Daoy (cell line): Measurements from ENCODE around the gene MYB. TPM values are rescaled to one million over a fixed set of nuclear protein-coding genes. Genes with fewer than 3 reads are reported as not detected.
"Not testable (repeated sequence)": the region's sequence is repeated elsewhere in the genome, so short reads cannot be mapped to it uniquely, and the experiment has no call there.

Source experiments
- DNase-seq: peaks from one replicate; pipeline ENCODE4 v3.0.0-alpha.2; 2015; ENCODE audit warnings: low read depth
- total RNA-seq: library from RNA; depleted of rRNA; stranded (reverse); fragments of >200 nt; shearing (Covaris generic); gene quantifications from 2 replicates; pipeline ENCODE4 v1.2.3, GENCODE V29; 2014

The MYB gene
- total RNA-seq, 1 experiment from 2014 or later = 2.7 TPM

DNA sequence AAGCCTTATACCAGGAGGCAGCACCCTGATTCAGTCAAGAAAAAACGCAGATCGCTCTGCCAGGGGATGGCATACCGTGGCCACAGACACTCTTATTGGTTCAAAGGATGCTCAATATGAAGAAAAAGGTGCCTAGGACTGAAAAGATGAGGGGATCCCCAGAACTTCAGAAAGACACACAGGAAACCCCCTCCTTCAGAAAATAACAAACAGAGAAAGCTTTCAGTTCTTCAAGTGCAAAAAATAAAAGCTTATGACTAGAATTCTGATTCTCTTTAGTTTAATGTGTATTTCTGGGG, 17.7 kb upstream of the MYB start:
- no peak for DNase-seq

DNA sequence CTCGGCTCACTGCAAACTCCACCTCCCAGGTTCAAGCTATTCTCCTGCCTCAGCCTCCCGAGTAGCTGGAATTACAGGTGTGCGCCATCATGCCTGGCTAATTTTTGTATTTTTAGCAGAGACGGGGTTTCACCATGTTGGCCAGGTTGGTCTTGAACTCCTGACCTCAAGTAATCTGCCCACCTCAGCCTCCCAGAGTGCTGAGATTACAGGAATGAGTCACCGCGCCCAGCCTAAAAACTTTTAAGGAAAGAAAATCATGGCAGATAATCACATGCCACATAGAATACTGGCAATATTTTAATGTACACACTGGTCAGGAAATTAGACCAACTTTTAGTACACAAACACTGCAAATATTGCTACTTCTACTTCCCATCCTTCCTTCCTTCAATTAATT, 16.7 kb upstream of the MYB start:
- DNase-seq = not testable (repeated sequence)

DNA sequence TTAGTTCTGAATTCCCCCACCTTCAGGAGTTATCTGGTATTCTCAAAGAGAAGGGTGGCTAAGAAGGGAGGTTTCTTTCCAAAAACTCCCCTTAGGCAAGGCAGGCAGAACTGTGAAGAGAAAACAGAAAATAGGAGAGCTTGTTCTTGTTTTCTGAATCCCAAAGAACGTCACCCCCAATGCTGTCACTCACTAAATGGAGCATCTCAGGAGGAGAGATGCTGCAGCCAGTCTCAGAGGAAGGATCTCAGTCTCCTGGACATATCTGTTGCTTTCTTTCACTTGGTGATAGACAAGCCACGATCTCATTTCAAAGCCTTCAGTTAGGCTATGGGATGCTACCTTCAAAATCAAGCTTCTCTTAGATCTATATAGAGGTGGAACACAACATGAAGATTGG, 16.1 kb upstream of the MYB start:
- DNase-seq = no peak

DNA sequence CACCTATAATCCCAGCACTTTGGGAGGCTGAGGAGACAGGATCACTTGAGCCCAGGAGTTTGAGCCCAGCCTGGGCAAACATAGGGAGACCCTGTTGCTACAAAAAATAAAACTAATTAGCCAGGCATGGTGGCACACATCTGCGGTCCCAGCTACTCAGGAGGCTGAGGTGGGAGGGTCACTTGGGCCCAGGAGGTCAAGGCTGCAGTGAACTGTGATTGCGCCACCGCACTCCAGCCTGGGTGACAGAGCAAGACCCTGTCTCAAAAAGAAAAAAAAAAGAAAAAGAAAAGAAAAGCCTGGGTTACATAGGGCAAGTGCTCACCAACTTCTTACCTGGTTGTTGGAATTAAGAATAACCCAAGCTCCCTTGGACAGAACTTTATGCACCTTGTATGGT, 14.6 kb upstream of the MYB start:
- DNase-seq = no peak

DNA sequence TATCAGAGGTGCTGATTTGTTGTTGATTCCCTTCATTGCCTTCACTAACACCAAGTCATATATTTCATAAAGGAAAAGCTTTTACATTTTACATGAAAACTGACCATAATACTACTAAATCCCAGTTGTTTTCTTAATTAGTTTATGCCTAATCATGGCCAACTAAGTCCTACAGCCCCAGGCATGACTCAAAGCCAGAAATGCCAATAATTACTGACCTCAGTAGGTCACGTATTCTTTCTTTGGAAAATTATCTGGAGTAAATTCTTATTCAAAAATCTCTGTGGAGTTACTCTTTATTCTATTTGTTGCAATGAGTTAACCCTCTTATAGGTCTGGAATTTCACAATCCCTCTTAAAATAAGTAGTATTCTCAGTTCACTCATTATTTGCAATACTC, 13.5 kb upstream of the MYB start:
- DNase-seq = no peak

DNA sequence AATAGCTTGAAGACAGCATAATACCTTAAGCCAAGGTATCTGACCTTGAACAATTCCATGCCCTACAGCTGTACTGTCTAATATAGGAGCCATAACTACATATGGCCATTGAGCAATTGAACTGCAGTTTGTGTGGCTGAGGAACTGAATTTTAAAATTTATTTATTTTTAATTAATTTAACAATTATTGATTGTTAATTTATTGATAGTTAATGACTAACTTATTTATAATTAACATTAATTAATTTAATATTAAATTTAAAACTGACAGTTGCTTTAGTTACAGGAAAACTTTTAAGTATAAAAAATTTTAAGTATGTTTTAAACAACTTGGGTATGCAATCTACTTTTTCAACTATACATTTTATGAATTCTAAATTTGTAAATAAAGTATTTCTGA, 12.3 kb upstream of the MYB start:
- DNase-seq = no peak

DNA sequence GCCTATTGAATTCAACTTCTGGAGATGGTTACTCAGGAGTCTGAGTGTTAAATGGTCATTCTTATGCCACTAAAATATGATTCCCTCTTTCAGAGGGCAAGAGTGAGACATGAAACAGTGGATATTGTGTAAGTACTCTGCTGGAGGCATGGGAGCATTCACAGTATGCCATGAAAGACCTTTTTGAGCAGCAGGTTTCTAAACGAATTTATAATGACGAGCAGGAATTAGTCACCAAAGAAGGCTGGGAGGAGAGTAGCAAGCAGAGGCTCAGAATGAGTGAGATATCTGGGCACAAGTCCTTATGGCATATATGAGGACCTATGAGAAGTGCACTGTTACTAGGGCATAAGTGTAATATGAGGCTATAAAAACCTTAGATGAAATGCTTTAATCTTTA, 10.9 kb upstream of the MYB start:
- DNase-seq = no peak

DNA sequence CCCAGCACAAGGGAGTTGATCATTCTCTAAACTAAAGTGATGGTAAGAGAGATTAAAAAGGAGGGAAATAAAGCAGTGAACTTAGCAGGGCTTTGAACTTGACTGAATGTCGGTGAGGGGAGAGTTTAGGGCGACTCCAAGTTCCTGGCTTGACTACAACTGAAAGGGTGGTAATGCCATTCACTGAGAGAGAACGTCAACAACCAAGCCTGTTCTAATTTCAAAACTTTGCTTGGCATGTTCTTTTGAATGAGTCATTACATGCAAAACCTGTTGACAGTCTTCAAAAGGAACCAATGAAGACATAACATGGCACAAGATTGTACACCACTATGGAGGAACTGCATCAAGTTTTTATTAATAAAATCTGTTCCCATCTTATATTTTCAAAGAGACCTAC, 10.3 kb upstream of the MYB start:
- no peak for DNase-seq

DNA sequence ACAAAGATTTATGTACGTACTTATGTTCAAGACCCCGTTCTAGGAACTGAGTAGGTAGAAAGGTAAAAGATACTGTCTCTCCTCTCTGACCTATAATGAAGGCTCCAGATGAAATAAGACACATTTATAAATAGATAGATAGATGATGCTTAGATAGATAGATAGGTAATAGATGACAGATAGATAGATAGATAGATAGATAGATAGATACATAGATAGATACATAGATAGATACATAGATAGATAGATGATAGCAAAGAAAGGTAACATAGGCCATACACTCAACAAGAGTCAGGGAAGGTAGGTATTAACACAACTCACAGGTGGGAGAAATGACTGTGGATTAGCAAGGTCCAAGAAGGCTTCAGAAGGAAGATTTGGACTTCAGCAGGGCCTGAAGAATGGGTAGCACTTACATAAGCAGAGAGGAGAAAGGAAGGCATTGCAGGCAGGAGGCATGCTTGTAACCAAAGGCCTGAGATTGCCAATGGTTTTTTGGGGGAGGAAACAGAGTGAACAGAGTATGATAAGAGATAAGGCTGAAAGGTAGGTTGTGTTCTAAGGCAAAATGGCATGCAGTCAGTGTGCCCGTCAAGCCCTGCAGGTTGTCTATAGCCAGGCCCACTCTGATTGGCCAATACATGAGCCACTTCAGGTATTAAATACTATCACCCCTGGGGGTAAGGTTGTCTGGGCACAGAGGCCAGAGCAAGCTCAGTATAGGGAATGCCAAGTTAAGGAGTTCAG, 7.7 kb upstream of the MYB start:
- no peak for DNase-seq

DNA sequence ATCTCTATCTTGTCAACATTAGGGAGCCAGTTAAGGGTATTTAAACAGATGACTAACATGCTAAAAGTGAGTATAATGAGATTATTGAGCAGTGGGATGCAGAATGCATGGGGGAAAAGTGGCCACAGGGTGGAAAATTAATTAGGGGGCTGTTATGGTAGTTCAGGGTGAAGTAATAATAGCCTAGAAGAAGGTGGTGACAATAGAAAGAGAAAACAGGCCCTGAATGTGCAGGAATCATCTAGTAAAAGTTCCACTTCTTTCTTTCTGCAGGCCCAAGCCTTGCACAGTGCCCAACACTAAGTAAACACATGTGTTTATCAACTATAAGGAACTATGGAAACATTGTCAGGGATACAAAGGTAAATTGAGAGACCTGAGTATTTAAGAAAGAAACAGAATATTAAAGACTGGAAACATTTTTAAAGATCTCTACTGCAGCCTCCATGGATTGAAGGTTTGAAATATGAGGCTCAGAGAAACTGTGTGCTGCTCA, 7.1 kb upstream of the MYB start:
- no peak for DNase-seq

DNA sequence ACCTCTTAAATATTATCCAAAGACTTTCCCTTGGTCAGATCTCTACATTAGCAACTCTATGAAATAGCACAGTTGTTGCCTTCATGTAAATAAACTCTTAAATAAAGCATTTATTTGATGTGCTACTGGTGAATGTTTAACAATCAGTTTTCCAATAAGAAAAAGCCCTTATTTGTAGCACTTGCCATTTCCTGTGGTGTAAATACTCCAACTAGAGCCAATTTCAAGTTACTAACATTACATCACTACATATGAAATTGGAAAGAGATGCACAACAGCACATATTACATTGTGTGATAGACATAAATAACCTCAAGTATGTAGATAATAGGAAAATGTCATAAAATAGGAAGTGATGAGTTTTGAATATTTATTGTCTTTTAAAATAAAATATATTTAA, 5.0 kb upstream of the MYB start:
- no peak for DNase-seq

DNA sequence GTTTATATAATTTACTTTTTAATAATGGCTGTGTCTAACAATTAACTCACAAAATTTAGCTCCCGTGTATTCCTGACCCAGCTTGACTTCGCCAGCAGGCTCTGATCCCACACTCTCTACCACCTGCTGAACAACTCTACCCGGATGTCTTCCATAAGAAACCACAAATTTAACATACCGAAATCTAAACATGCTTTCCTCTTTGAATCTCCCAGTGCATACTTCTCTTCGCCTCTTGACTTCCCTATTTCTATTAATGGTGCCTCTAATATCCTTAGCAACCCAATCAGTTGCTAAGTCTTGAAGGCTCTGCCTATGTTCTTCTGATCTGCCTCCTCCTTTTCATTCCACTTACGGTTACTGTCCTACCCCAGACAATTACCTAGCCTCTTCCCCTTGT, 4.6 kb upstream of the MYB start:
- no peak for DNase-seq

DNA sequence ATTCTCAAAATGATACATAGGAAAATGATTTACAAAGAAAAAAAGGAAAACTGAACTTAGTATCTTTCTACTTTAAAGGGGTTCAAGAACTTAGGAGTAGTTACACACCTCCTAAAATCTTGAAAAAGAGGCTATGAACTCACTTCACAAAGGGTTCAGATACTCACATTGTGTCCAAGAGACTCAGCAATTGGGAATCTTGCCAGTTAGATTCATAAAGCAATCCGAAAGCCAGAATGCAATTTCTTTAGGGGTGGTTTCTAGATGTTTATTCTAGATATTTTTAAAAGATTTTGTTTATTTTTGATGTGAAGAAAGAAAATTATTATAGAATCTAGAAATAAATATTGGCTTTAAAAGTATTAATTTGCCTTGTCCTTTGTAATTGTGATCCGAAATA, 1.7 kb upstream of the MYB start:
- no peak for DNase-seq

DNA sequence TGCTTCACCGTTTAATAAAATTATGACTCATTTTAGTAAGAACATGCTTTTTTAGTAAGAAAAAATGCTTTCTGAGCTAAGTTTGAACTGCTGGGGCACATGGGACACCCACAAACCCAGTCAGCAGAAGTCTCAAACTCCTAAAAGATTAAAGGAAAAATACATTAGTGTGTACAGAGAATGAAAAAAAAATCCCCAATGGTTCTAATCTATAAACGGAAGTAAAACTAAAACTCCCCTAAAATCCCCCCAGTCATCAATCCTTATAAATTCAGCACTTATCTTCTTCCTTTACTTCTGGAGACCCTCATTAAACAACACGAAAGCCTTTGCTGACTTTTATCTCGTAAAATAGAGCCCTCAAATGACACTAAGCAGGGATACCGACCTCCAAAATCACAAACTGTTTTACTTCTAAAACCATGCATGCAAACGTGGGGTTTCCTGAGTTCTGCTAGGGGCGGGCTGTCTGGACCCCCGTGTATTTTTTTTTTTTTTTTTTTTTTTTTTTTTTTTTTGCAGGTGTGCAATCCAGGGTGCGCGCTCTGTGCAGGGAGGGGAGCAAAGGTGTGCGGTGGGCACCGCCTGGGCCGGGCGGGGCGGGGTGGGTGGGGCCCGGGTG, 1.1 kb upstream of the MYB start:
- no peak for DNase-seq

DNA sequence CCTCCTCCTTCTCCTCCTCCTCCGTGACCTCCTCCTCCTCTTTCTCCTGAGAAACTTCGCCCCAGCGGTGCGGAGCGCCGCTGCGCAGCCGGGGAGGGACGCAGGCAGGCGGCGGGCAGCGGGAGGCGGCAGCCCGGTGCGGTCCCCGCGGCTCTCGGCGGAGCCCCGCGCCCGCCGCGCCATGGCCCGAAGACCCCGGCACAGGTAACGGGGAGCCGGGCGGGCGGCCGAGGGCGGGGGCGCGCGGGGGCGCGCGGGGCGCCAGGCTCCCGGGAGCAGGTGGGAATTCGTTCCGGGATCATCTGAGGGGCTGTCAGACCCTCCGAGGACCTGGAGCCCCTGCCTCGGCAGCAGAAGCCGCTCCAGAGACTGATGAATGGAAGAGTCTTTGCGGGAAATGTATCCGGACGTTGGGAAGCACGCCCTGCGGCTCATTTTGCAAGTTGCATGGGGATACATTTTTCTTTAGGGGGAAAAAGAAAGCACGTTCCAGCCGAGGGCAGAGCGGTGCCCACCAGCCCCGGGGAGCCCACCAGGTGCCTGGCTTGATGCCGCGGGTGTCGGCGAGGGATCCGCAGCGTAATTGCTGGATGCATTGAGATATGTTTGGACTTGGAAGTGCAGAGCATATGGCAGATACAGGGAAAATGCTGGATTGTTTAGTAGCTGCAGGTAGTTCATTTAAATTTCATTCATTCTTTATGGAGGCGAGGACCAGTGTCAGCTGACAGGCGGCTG, 394 bp downstream of the MYB start:
- peak; percentile 37 for DNase-seq

DNA sequence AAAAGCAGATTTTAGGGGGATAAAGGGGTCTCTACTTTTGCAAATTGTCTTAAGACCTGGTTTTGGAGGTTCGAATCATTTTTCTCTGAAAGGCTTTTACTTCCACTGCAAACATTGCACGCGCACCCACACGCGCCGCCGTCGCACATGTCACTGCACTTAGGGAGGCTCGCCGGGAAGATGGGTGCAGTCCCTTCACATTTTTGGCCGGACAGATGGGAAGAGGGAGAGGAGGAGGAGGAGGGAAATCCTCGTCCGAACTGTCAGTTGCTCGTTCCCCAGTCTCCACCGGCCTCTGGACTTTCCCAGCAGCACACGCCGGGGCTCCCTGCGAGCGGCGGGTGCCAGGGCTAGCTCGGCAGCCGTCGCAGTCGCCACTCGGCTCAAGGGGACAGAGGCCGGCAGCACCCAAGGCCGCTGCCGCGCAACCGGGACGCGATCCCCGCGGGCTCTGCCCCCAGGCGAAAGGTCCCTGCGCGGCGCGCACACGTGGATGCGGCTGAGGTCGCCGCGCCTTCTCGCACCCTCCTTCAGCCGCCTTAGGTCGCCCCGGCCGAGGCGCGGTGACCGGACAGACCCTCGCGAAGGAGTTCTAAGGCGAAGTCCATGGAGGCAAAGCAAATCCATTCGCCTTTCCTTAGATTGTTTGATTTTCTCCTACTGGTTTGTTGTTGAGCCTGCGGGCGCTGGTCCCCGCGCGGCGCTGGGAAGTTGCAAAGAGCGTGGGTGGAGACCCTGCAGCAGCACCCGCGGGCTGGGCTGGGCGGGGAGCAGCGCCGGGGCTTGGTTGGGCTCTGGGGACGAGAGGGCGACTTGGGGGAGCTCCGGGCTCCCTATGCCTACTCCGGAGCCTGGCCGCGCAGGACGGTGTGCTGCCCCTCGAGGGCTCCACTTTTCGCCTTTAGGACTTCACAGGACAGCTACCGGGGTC, 1.2 kb downstream of the MYB start:
- peak; percentile 29 for DNase-seq

DNA sequence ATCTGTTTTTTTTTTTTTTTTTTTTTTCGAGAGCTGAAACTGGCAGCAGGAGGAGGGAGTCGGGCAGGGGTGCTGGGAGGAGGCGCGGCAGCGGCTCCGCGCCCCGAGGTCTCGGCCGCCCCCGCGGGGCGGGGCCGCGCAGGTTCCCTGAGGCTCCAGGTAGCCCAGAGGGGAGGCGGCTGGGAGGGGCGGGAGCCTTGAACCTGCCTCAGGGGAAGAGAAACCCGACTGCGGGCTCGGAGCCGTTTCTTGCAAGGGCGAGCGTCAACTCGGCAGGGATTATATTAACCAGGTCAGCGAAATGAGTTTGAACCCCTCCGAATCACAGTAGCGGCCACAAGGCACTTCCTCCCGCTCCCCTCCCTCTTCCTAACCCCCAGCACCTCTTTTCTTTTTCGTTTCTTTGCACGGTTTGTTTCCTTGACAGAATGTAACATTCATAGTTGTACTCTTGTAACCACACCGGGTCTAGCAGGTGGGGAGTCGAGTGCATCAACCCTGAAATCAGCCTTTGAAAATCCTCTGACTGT, 2.0 kb downstream of the MYB start:
- DNase-seq = peak; percentile 21

DNA sequence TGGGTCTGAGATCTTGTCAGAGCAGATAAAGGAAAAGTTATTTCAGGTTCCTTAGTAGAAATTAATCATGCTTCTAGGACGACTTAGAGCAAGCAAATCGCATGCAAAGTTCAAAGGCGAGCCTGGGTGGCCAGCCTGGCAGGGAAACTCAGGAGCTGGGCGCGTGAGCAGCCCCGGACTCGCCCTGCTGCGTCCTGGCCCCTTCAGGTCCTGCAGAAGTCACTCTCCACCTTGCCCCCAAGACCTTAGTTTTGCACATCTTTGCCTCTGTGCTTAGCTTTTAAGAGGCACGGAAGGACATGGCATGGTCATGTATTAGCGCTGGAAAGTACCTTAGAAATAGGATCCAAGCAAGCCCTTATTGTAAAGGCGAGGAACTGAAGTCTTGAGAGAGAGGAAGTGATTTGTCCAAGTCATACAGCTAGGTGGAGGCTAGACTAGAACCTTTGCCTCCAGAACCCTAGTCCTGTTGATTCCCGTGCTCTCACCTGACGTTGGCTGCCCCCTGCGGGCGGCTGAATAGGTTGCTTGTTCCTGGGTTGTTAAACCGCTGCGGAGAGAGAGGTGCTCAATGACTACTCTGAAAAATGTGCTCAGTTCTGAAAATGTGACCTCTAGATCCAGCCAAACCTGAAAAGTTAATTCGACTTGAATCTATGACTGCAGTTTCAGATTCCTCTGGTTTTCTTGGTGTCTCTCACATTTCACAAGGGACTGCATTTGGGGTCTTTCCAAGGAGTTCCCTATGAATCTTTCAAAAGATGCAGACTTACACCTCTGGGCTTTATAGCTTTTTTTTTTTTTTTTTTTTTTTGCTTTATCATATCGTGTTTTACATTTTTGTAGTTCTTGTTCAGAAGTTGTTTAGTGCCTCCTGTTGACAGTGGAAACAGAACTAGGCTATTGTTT, 2.7 kb downstream of the MYB start:
- DNase-seq = peak; percentile 66

DNA sequence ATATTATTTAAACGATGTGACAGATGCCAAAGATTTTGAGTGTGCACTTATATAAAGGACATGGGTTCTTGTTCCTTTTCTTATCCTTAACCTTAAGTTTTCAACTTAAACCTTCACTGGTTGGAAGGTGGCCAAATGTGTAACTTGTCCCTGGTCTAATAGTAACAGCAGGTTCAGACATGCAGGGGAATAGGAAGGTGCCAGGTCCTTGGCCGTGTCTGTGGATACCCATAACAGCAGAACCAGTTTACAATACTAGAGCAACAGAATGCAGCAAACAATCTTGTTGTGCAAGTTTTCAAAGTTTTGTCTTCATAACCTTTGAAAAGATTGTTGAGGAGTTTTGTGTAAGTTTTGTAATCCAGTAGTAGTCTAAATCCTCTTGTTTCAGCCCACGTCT, 4.4 kb downstream of the MYB start:
- DNase-seq = no peak

DNA sequence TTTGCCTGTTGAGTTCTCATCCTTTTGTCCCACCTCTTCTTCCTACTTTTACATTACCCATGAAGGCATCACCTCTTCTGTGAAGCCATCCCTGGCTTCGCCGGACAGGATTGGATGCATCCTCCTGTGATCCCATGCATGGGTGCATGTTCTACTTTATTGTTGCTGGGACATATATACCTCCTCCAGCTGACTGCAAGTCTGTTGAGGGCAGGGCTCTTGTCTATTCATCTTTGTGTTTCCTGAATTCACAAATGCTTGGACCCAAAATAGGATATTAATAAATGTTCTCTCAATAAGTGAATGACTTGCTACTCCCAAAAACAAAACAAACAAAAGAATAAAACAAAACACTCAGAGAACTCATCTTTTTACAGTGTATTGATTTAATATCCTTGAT, 5.1 kb downstream of the MYB start:
- DNase-seq = no peak

DNA sequence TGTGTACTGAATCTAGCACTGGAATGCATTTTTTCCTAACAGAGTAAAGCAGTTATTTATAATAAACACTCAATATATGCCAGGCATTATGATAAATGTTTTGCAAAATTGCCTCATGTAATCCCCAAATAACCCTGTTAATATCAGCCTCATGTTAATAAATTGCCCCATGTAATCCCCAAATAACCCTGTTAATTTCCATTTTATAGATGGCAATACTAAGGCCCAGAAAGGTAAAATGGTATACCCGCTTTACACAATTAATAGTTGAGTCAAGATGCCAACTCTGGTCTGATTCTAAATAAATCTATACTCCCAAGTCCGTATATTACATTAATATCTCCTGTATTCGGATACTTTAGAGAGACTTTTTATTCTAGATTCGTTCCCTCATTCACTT, 6.3 kb downstream of the MYB start:
- DNase-seq = no peak
